Measurements from ENCODE around the gene PRX. TPM values are rescaled to one million over a fixed set of nuclear protein-coding genes. Genes with fewer than 3 reads are reported as not detected.

Gene PRX
- total RNA-seq, 2 donors from 2014 or later, result 0.82 to 1.3 TPM

GRCh38 chr19:40358773-40359172, 54.4 kb downstream of the PRX start:
- H3K36me3 Mint-ChIP-seq (ENCODE audit: low read depth), result peaks cover 11% of the 10 kb centered on the region
- ATAC-seq (replicated peaks), result no peak
- no peak overlapping the region for H3K4me3 Mint-ChIP-seq
- H3K9me3 Mint-ChIP-seq, result no peaks in the 10 kb centered on the region
- peaks cover 23% of the 10 kb centered on the region for H3K4me1 Mint-ChIP-seq
- H3K27me3 Mint-ChIP-seq, result no peaks in the 10 kb centered on the region
- no peak overlapping the region for H3K27ac Mint-ChIP-seq

- Mint-ChIP-seq H3K4me3 (no peak overlapping the region), H3K9me3 (no peaks in the 10 kb centered on the region), H3K27me3 (no peaks in the 10 kb centered on the region), H3K27ac (no peak overlapping the region), H3K4me1 (peaks cover 16% of the 10 kb centered on the region), H3K36me3 (ENCODE audit: low read depth) (peaks cover 11% of the 10 kb centered on the region)
- no peak for ATAC-seq (replicated peaks)
Observed at GRCh38 chr19:40357640-40358039, 55.5 kb downstream of the PRX start.

GRCh38 chr19:40356681-40357595, 56.2 kb downstream of the PRX start:
- Mint-ChIP-seq H3K4me3 (no peak overlapping the region), H3K9me3 (no peaks in the 10 kb centered on the region), H3K27ac (peak overlapping the region; percentile 25), H3K36me3 (ENCODE audit: low read depth) (peaks cover 11% of the 10 kb centered on the region), H3K27me3 (no peaks in the 10 kb centered on the region), H3K4me1 (peaks cover 11% of the 10 kb centered on the region)
- no peak for ATAC-seq (replicated peaks)

- Mint-ChIP-seq H3K4me1 (peaks cover 11% of the 10 kb centered on the region), H3K27me3 (no peaks in the 10 kb centered on the region), H3K4me3 (no peak overlapping the region), H3K27ac (peak overlapping the region; percentile 25), H3K36me3 (ENCODE audit: low read depth) (peaks cover 6% of the 10 kb centered on the region), H3K9me3 (no peaks in the 10 kb centered on the region)
- no peak for ATAC-seq (replicated peaks)
Observed at GRCh38 chr19:40355975-40356680, 57.0 kb downstream of the PRX start.

- H3K27me3 Mint-ChIP-seq, result no peaks in the 10 kb centered on the region
- H3K4me3 Mint-ChIP-seq, result peak overlapping the region; percentile 92
- H3K27ac Mint-ChIP-seq, result peak overlapping the region; percentile 92
- H3K36me3 Mint-ChIP-seq (ENCODE audit: low read depth), result peaks cover 11% of the 10 kb centered on the region
- peaks cover 12% of the 10 kb centered on the region for H3K4me1 Mint-ChIP-seq
- no peak for ATAC-seq (replicated peaks)
- no peaks in the 10 kb centered on the region for H3K9me3 Mint-ChIP-seq
Observed at GRCh38 chr19:40348961-40349507, 64.1 kb downstream of the PRX start.

- Mint-ChIP-seq H3K9me3 (no peaks in the 10 kb centered on the region), H3K4me1 (peaks cover 12% of the 10 kb centered on the region), H3K4me3 (peak within 1 kb of the TSS; percentile 92), H3K27ac (peak within 1 kb of the TSS; percentile 92), H3K36me3 (ENCODE audit: low read depth) (peaks cover 11% of the 10 kb centered on the region), H3K27me3 (no peaks in the 10 kb centered on the region)
- ATAC-seq (replicated peaks), result peak; percentile 98
Observed at GRCh38 chr19:40348125-40348913, 64.9 kb downstream of the PRX start, which contains the start of the genes C19orf47 and PLD3. C19orf47 (minus strand) TSS chr19:40348397; CDS start chr19:40341857, 6,540 bp downstream. PLD3 (plus strand) TSS chr19:40348695; CDS start chr19:40366484, 17,789 bp downstream.

GRCh38 chr19:40344422-40344821, 68.8 kb downstream of the PRX start:
- H3K4me3 Mint-ChIP-seq, result no peak overlapping the region
- H3K4me1 Mint-ChIP-seq, result peaks cover 12% of the 10 kb centered on the region
- no peaks in the 10 kb centered on the region for H3K27me3 Mint-ChIP-seq
- no peak for ATAC-seq (replicated peaks)
- peaks cover 22% of the 10 kb centered on the region for H3K36me3 Mint-ChIP-seq (ENCODE audit: low read depth)
- no peak overlapping the region for H3K27ac Mint-ChIP-seq
- H3K9me3 Mint-ChIP-seq, result no peaks in the 10 kb centered on the region

Other genes with a start within 250 kb of the PRX start
- 10 to 100 TPM; 11.1 to 12.9 TPM for gene MAP3K10, start 222.0 kb downstream of the PRX start, total RNA-seq
- 1 to 10 TPM in 1 of 2 donors, not detected in 1; 1.1 TPM for gene TTC9B, start 195.0 kb downstream of the PRX start, total RNA-seq
- gene CCNP, start 186.7 kb downstream of the PRX start, total RNA-seq, result under 1 TPM; 0.28 to 0.48 TPM
- gene AKT2, start 128.0 kb downstream of the PRX start, total RNA-seq, result 100 to 1,000 TPM; 123 to 163 TPM
- gene C19orf47, start 65.0 kb downstream of the PRX start, total RNA-seq, result 10 to 100 TPM; 11.4 to 21.4 TPM
- gene PLD3, start 64.7 kb downstream of the PRX start, total RNA-seq, result 10 to 100 TPM; 59.7 to 78.3 TPM
- gene HIPK4, start 23.2 kb downstream of the PRX start, total RNA-seq, result not detected
- 10 to 100 TPM; 14.3 to 34.4 TPM for gene SERTAD1, start 12.6 kb upstream of the PRX start, total RNA-seq
- gene SERTAD3, start 31.0 kb upstream of the PRX start, total RNA-seq, result 10 to 100 TPM; 14.3 to 23.9 TPM
- 10 to 100 TPM; 27.1 to 55.5 TPM for gene BLVRB, start 52.4 kb upstream of the PRX start, total RNA-seq
- 10 to 100 TPM in 1 of 2 donors, 1 to 10 TPM in 1; 1.4 to 16.4 TPM for gene SPTBN4, start 53.6 kb upstream of the PRX start, total RNA-seq
- 100 to 1,000 TPM; 113 to 126 TPM for gene SHKBP1, start 163.5 kb upstream of the PRX start, total RNA-seq
- 100 to 1,000 TPM; 117 to 331 TPM for gene LTBP4, start 188.0 kb upstream of the PRX start, total RNA-seq